ENCODE results near the gene RPS6KL1.
"Not testable (repeated sequence)": the region's sequence is repeated elsewhere in the genome, so short reads cannot be mapped to it uniquely, and the experiment has no call there.

Gene RPS6KL1

DNA sequence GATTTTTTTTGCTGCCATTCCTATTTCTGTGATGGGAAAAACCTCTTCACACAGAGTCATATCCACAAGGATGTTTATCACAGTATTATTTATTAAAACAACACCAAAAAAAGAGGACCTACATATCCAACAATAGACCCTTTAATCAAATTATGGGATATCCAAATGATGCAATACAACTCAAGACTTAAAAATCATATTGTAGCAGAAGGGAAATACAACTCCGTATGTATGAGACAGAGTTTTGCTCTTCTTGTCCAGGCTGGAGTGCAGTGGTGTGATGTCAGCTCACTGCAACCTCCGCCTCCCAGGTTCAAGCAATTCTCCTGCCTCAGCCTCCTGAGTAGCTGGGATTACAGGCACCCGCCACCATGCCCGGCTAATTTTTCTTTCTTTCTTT is 9.9 kb upstream of the RPS6KL1 start:
- H3K4me3 Mint-ChIP-seq; DNase-seq (ENCODE audit: low spot score in 2 of 2); H3K27ac Mint-ChIP-seq; H3K9me3 Mint-ChIP-seq; ATAC-seq; H3K4me1 Mint-ChIP-seq; H3K36me3 Mint-ChIP-seq: not testable (repeated sequence)

DNA sequence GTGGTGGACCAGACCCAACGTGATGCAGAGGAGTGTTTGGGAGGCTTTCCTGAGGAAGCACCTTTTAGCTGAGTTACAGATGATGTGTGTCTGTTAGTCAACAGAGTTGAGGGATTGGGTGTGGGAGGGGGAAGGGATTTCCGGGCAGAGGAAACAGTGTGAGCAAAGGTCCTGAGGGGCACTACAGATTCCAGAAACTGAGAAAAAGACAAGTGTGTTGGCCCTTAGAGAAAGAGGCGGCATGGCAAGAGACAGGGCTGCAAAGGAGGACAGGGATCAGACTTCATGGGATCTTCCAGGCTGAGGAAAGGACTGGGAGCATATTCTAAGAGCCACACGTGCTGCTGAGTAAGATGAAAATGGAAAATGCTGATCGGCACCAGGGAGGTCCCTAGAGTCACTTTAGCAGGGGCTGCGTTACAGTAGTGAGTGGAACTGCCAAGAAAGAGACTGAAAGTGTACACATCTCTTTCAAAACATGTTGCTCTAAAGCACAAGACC is 9.4 kb upstream of the RPS6KL1 start:
- Mint-ChIP-seq H3K36me3 (no peaks in the 10 kb centered on the region), H3K4me3 (no peak overlapping the region), H3K4me1 (peaks cover 7% of the 10 kb centered on the region), H3K27ac (no peak overlapping the region), H3K9me3 (no peaks in the 10 kb centered on the region)
- DNase-seq (ENCODE audit: low spot score in 2 of 2), result no peak
- no peak for ATAC-seq

DNA sequence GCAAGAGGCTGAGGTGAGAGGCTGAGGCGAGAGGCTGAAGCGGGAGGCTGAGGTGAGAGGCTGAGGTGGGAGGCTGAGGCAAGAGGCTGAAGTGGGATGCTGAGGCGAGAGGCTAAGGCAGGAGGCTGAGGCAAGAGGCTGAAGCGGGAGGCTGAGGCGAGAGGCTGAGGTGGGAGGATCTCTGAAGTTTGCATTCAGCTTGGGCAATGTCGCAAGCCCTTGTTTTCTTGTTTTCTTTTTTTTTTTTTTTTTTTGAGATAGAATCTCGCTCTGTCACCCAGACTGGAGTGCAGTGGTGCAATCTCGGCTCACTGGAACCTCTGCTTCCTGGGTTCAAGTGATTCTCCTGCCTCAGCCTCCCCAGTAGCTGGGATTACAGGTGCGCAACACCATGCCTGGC is 8.7 kb upstream of the RPS6KL1 start:
- H3K36me3 Mint-ChIP-seq; H3K27ac Mint-ChIP-seq; H3K4me3 Mint-ChIP-seq; DNase-seq (ENCODE audit: low spot score in 2 of 2); H3K9me3 Mint-ChIP-seq; H3K4me1 Mint-ChIP-seq; ATAC-seq: not testable (repeated sequence)

DNA sequence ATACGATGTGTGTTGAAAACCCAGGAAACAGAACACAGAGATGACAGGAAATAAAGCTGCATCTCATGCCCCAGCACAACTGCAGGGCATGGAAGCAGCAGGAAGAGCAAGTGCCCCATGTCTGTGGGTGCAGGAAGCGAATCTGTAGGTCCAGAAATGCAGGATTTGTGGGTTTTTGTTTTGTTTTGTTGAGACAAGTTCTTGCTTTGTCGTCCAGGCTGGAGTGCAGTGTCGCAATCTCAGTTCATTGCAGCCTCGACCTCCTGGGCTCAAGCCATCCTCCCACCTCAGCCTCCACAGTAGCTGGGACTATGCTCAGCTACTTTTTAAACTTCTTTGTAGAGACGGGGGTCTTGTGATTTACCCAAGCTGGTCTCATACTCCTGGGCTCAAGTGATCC is 6.2 kb upstream of the RPS6KL1 start:
- Mint-ChIP-seq H3K36me3 (no peaks in the 10 kb centered on the region), H3K4me3 (no peak overlapping the region), H3K27ac (no peak overlapping the region), H3K4me1 (peaks cover 7% of the 10 kb centered on the region), H3K9me3 (no peaks in the 10 kb centered on the region)
- DNase-seq (ENCODE audit: low spot score in 2 of 2) (no peak), ATAC-seq (no peak)

DNA sequence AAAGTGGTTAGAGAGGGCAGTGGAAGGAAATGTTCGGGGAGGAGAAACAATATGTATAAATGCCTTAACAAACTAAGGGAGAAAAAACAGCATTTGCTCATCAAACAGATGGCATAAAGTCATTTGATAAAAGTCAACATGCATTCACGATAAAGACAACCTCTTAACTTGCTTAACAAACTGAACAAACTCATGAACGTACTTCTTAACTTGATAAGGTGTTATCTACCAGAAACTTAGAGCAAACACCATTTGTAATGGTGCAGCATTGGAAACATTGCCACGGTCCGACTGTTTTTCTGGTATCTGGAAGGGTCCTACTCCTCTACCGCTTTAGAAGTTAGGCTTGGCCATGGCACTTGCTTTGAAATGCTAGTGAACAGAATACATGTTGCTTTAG is 4.2 kb upstream of the RPS6KL1 start:
- no peaks in the 10 kb centered on the region for H3K36me3 Mint-ChIP-seq
- no peak overlapping the region for H3K27ac Mint-ChIP-seq
- peaks cover 1% of the 10 kb centered on the region for H3K4me1 Mint-ChIP-seq
- H3K4me3 Mint-ChIP-seq, result no peak overlapping the region
- ATAC-seq (no peak), DNase-seq (ENCODE audit: low spot score in 2 of 2) (no peak)
- no peaks in the 10 kb centered on the region for H3K9me3 Mint-ChIP-seq

DNA sequence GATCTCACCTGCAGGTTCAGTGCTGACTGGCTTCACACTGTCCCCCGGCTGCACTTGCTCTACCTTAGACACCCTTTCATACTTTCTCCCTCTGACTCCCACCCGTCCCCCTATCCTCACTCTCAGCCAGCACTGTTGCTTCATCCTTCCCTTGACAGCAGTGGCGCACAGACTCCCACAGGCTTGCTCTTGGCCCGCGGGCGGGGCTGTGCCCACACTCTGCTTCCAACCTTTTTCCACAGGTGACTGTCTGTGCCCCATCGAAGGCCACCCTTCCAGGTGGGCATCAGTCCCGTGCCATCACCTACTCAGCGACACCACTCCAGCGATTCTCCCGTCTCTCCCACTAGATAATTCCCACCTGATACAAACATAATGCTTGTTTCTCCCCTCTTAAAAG is 1.0 kb upstream of the RPS6KL1 start:
- Mint-ChIP-seq H3K4me1 (no peaks in the 10 kb centered on the region), H3K9me3 (no peaks in the 10 kb centered on the region), H3K27ac (no peak overlapping the region), H3K4me3 (no peak overlapping the region), H3K36me3 (no peaks in the 10 kb centered on the region)
- ATAC-seq, result no peak
- no peak for DNase-seq (ENCODE audit: low spot score in 2 of 2)

DNA sequence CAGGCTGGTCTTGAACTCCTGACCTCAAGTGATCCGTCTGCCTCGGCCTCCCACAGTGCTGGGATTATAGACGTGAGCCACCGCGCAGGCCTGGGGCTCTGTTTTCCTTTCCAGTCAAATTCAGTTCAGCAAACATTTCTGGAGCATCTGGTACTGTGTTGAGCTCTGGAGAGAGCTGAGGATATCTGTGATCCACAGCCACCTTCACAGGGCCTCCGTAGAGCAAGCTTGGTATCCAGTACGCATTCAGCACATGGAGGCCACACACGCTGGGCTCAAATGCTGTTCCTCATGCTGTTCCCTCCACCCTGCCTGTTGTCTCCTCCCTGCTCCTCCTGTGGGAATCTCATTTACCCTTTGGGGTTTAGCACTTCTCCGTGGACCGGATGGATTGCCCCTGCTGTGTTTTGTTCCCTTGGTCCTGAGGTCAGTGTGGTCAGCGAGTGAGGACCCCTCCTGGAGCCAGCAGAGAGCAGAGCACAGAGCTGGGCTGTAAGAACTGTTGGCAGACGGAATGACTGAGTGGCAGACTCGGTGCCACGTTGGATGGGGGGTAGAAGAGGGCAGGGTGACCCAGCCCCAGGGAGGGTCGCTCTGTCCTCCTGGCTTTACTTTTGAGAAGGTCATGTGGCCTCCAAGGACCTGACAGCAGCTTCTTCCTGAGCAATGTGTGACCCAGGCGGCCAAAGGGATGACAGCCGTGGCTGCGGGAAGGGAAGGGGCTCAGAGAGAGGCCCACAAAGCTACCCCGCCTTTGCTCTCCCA is 891 bp downstream of the RPS6KL1 start:
- Mint-ChIP-seq H3K36me3 (no peaks in the 10 kb centered on the region), H3K9me3 (no peaks in the 10 kb centered on the region), H3K27ac (no peak overlapping the region), H3K4me3 (peak overlapping the region; percentile 34), H3K4me1 (no peaks in the 10 kb centered on the region)
- DNase-seq (ENCODE audit: low spot score in 2 of 2) (no peak), ATAC-seq (no peak)

DNA sequence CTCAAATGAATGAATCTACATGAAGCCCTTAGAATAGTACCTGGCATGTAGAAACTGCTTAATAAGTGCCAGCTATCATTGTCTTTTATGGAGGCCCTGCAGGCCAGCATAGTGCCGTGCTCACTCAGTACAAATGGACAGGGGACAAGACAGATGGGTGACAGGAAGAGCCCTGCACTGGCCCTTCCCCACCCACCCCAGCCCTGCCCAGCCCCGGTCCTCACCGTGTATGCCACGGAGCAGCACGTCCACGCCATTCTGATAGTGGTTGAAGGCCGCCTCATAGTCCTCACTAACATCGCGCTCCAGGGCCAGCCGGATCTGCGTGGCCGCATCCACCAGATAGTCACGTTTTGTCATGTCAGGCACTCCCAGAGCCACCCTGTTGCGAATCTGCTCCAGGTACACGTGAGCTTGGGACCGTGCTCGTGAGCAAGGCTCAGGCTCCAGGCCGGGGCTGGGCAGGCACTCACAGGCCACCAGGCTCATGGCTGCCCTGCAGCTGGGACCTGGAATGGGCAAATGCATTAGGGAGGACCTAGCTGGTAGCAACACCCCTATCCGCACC is 1.9 kb downstream of the RPS6KL1 start:
- ATAC-seq (no peak), DNase-seq (ENCODE audit: low spot score in 2 of 2) (no peak)
- Mint-ChIP-seq H3K4me1 (no peaks in the 10 kb centered on the region), H3K36me3 (no peaks in the 10 kb centered on the region), H3K9me3 (no peaks in the 10 kb centered on the region), H3K27ac (no peak overlapping the region), H3K4me3 (no peak overlapping the region)

DNA sequence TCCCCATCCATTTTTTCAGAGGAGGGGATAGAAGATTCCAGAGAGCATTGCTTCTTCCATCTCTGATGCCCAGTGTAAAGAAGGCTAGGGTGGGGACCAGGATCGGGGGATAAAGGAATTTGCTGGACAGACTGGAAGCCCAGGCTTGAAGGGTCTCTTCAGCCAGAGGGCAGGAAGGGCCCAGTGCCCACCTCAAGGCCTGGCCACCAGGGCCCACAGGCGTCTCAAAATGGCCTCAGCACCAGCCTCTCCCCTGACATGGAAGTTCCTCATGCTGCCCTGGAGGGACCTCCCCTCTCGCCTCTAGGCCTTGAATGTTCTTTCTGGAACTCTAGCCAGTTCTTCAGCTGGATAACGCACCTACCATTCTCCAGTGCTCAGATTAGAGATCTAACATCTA is 2.8 kb downstream of the RPS6KL1 start:
- no peaks in the 10 kb centered on the region for H3K4me1 Mint-ChIP-seq
- H3K27ac Mint-ChIP-seq, result no peak overlapping the region
- DNase-seq (ENCODE audit: low spot score in 2 of 2) (no peak), ATAC-seq (no peak)
- no peaks in the 10 kb centered on the region for H3K9me3 Mint-ChIP-seq
- H3K4me3 Mint-ChIP-seq, result no peak overlapping the region
- H3K36me3 Mint-ChIP-seq, result no peaks in the 10 kb centered on the region

DNA sequence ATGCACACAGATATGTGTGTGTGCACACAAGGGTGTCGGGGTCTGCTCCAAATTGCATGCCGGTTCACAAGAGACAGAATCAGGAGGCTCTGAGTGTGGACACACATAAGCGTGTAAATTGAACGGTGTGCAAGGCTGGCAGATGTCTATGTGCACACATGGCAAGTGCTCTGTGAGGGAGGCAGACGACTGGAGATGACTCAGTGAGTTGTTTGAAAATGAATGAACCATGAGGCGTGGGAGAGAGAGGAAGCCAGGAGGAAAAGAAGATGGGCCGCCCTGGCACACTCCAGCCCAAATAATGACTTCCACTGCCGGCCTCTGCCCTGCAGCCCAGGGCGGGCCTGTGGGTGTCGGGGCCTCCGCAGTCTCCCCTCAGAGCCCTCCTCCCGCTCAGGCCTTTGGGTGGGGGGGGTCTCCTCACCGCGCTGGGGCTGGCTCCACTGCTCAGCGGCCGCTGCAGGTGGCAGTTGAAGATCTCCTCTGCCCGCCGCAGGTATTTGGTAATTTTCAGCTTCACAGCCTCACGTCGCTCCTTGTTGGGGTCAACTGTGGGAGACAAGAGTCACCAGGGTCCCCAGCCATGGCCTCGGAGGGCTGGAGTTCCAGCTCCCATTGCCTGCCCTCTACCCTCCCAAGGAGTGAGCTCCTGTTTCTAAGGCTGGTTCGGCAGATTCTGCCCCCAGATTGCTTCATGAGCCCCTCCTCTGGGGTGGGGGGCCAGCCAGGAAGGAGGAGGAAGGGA is 3.5 kb downstream of the RPS6KL1 start:
- no peaks in the 10 kb centered on the region for H3K9me3 Mint-ChIP-seq
- no peak overlapping the region for H3K4me3 Mint-ChIP-seq
- H3K27ac Mint-ChIP-seq, result no peak overlapping the region
- ATAC-seq (no peak), DNase-seq (ENCODE audit: low spot score in 2 of 2) (no peak)
- no peaks in the 10 kb centered on the region for H3K4me1 Mint-ChIP-seq
- H3K36me3 Mint-ChIP-seq, result no peaks in the 10 kb centered on the region

DNA sequence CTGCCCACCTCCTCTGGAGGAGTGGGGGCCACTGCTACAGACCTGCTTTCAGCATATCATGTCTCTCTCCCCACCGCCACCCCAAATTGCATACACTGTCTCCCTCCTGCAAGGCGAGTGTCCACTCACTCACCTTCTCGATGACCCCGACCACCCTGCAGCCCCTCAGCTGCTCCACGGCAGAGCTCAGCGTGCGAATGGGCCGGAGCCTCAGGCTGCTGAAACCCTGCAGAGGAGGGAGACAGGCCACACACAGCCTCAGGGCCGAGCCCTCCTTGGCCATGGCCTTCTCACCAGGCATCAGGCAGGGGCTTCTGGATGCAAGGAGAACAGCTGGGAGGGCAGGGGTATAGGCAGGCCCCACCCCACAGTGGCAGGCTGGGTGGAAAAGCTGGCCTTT is 4.7 kb downstream of the RPS6KL1 start:
- DNase-seq (ENCODE audit: low spot score in 2 of 2), result no peak
- no peaks in the 10 kb centered on the region for H3K9me3 Mint-ChIP-seq
- H3K36me3 Mint-ChIP-seq, result no peaks in the 10 kb centered on the region
- H3K4me1 Mint-ChIP-seq, result no peaks in the 10 kb centered on the region
- no peak for ATAC-seq
- H3K27ac Mint-ChIP-seq, result no peak overlapping the region
- H3K4me3 Mint-ChIP-seq, result no peak overlapping the region

DNA sequence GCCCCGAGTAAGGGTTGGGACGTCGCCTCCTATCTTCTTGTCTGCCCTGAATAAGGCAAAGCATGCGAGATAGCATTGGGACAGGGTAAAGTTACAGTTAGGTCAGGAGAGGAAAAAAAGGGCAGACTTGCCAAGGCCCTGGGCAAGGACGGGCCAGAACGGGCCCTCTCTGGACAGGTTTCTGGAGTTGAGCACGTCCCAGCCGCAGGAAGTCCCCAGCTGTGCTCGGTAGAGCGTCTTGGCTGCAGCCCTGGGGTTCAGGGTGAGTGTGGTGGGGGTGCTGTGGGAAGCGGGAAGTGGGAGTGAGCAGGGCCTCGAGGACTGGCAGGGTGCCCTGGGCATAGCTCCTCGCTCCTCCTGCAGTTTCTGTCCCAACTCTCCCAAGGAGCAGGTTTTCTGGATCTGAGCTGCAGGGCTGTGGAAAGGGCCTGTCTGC is 5.4 kb downstream of the RPS6KL1 start:
- ATAC-seq (no peak), DNase-seq (ENCODE audit: low spot score in 2 of 2) (no peak)
- no peak overlapping the region for H3K27ac Mint-ChIP-seq
- no peaks in the 10 kb centered on the region for H3K4me1 Mint-ChIP-seq
- H3K9me3 Mint-ChIP-seq, result no peaks in the 10 kb centered on the region
- no peak overlapping the region for H3K4me3 Mint-ChIP-seq
- H3K36me3 Mint-ChIP-seq, result no peaks in the 10 kb centered on the region

DNA sequence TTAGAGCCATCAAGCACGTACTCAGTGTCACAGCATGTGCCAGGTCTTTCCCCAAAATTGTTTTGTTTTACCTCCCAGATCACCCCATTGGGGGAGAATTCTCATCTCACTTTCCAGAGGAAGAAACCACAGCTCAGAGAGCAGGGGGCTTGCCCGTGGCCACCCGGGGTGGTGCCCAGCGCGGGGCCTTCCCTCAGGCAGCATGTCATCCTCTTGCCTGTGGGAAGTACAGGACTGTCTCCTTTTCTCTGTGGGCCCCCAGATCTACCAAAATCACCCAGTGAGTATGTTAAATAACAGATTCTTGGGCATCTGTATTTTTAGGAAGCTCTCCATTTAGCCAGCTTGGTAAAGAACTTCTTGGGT is 5.9 kb downstream of the RPS6KL1 start:
- Mint-ChIP-seq H3K27ac (no peak overlapping the region), H3K36me3 (no peaks in the 10 kb centered on the region), H3K4me1 (no peaks in the 10 kb centered on the region), H3K4me3 (no peak overlapping the region), H3K9me3 (no peaks in the 10 kb centered on the region)
- ATAC-seq (no peak), DNase-seq (ENCODE audit: low spot score in 2 of 2) (no peak)

DNA sequence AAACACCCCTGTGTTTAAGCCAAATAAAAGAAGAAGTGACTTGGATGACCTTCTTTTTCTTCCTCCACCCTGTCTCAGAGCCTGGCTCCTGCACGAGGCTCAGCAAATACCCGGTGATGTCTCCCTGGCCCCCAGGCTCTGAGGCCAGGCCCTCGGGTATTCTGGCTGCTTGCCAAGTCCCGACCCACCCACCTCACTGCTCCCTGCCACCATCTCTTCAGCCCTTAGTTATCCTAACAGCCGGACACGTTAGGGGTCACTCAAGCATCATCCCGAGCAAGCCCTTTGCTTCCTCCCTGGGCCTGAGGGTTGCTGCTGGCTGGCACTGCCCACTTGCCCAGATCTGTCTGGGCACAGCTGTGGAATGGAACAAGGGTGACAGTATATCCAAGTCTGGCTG is 7.2 kb downstream of the RPS6KL1 start:
- Mint-ChIP-seq H3K36me3 (no peaks in the 10 kb centered on the region), H3K9me3 (no peaks in the 10 kb centered on the region), H3K4me3 (no peak overlapping the region), H3K27ac (no peak overlapping the region), H3K4me1 (no peaks in the 10 kb centered on the region)
- no peak for ATAC-seq
- DNase-seq (ENCODE audit: low spot score in 2 of 2), result no peak

DNA sequence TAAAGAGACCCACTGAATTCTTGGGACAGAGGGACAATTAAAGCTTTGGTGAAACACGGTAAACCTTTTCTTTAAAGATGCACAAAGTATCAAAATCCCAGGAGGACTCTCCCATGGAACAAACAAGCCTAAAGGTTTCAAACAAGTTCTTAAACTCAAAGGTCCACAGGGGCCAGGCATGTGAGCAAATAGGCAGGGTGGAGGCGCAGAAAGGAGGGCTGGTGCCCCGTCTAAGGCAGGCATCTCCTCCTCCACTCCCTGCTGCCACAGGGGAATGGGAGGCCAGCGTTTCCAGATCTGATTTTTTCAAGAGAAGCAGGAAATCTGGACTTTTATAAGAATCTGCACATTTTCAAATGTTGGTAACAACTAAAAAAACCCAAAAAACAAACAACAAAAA is 7.6 kb downstream of the RPS6KL1 start:
- H3K9me3 Mint-ChIP-seq, result no peaks in the 10 kb centered on the region
- no peak for ATAC-seq

DNA sequence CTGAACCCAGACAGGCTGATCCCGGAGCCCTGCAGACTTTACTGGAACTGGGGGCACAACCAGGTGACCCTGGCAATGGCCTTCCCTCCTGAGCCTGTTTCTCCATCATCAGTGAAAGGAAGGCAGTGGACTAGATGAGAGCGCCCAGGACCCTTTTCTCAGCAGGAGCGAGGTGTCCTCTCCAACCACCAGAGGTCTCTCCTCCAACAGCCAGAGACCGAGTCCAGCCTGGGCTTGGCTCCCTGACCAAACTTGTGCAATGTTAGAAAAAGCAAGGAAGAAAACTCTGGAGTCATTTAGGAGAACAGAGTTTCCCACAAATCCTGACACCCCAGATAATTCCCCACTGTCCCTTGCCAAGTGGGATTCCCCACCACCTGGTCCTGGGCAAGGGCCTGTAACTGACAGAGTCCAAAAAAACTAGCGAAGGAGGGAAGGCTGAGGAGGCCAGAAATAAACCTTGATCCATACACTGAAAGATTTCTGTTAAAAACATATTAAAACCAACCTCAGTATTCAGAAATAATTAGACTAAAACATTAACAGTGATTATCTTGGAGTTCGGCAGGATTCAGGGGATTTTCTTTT is 9.0 kb downstream of the RPS6KL1 start:
- DNase-seq (ENCODE audit: low spot score in 2 of 2) (no peak), ATAC-seq (no peak)
- H3K4me1 Mint-ChIP-seq, result no peaks in the 10 kb centered on the region
- H3K4me3 Mint-ChIP-seq, result no peak overlapping the region
- H3K27ac Mint-ChIP-seq, result no peak overlapping the region
- no peaks in the 10 kb centered on the region for H3K36me3 Mint-ChIP-seq
- H3K9me3 Mint-ChIP-seq, result no peaks in the 10 kb centered on the region

More for the DNA sequence above, 7.6 kb downstream of the RPS6KL1 start:
- Mint-ChIP-seq H3K4me3 (no peak overlapping the region), H3K36me3 (no peaks in the 10 kb centered on the region), H3K27ac (no peak overlapping the region), H3K4me1 (no peaks in the 10 kb centered on the region)
- no peak for DNase-seq (ENCODE audit: low spot score in 2 of 2)

Data from stimulated activated effector memory CD8-positive, alpha-beta T cell treated with anti-CD3 and anti-CD28 coated beads, Interleukin-12 subunit alpha, Interleukin-12 subunit beta, amount 100 ng/mL, for 72 hours (primary cell).